Suppressor macrophage (primary cell): ENCODE data around the gene GNPDA2.
A peak's percentile ranks its signal among the peaks of the same experiment; 100 is the strongest.
"Not testable (repeated sequence)": the region's sequence is repeated elsewhere in the genome, so short reads cannot be mapped to it uniquely, and the experiment has no call there.

Experiments used
- DNase-seq, 4 experiments: peaks; one replicate each; pipeline ENCODE4 v3.0.0-alpha.2; 2020 to 2022
- total RNA-seq, 17 experiments: gene quantifications; one replicate each; lab custom pipeline; 2026; ENCODE audit warnings: mixed read lengths in 6 of 17, inconsistent platforms in 3 of 17; lab: John Stamatoyannopoulos, UW

The GNPDA2 gene
- 5.8 to 16.7 (median 10.6) reads per million in 17 experiments for total RNA-seq

DNA sequence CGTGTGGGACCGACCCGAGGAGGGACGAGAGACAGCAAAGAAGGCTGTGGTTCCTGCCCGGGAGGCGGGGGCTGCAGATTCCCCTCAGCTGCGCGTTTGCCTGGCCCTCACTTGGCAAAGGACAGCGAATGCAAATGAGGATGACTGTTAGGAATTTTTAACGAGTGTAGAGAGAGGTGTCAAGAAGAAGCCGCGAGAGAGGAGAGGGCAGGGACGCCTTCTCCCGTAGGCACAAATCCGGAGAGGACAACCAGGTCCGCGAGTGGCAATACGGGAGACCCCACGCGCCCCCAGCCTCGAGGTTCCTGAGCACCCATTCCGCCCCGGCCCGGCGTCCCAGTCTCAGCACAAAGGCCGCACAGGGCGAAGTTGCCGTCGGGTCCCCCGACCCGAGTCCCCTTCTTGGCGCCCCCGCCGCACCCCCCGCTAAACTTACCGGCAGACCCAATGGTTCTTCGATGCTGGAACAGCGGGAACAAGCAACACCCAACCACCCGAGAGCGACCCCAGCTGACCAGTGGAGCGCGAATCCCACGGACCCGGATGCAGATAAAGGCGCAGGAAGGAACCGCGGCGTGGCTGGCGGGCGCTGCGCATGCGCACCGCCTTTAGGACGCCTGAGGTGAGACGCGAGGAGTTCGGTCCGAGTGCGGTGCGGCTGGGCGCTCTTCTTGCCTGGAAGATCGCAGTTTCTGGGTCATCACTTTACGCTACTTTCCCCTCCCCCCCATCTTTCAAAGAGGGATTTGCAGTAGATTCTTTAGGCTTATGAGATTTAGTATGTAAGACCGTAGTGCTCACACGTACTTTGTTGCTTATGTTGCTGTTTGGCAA is at the start of gene GNPDA2:
GNPDA2 (minus strand) TSS at position 519 of the 834 bp plus-strand sequence. CDS start 4,349 bp downstream, outside the sequence.
- DNase-seq: peak; percentile 94 to 97 (median 95)

- DNase-seq: no peak
Observed at GRCh38 chr4:44772340-44772739, 46.0 kb upstream of the GNPDA2 start.

DNA sequence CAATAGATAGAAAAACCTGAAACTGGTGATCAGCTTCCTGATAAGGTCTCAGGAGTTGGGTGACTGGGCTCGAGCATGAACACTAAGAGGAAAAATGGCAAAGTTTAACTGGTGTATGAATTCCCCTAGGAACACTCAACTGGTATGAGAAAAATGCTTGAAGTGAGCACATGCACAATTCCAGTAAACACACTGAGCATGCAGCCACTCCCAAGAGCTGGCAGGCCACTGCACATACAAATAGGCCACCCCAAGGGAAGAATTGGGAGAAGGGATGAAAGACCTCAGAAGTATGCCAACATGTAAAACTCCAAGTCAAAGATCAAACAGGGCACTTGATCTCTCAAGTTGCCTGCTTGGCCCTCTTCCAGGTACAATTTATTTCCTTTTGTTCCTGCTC is 45.4 kb upstream of the GNPDA2 start:
- DNase-seq: no peak

- no peak for DNase-seq
Observed at GRCh38 chr4:44766453-44766852, 40.1 kb upstream of the GNPDA2 start.

DNA sequence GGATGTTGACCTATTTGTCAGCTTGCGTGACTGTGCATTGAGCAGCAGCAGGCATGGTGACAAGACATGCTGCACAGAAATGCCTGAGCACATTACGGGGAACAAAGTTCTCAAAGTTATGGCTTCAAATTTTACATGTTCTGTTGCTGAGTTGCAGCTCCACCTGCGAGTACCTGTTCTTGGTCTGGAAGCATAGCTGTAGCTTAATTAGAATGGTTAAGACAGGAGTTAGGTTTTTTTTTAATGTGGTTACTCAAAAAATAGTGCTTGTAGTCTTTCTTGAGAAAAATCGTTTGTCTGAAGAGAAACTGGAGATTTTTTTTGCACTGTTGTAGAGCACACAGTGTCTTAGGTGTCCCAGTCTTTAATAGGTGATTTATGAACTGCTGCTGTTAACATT is 38.8 kb upstream of the GNPDA2 start:
- DNase-seq: no peak

- DNase-seq: no peak
Observed at GRCh38 chr4:44761306-44761705, 35.0 kb upstream of the GNPDA2 start.

GRCh38 chr4:44760142-44760898 is 34.0 kb upstream of the GNPDA2 start:
- peak; percentile 12 to 55 (median 48) for DNase-seq

- DNase-seq: no peak
Observed at GRCh38 chr4:44756559-44756958, 30.2 kb upstream of the GNPDA2 start.

DNA sequence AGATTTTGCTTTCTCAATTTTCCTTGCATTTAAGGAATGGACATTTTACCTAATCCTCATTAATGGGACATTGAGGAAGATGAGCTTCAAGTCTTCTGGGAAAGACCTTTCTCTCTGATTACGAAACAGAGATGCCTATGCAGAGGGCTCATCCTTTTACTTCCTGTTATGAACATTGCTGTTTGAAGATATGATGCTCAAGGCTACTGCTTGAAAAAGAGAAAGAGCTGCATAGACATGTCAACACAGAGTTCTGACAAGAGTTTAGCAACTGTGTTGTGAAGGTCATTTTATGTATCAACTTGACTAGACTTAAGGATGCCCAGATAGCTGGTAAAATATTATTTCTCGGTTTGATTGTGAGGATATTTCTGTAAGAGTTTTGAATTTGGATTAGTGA is 13.8 kb upstream of the GNPDA2 start:
- DNase-seq: no peak

DNA sequence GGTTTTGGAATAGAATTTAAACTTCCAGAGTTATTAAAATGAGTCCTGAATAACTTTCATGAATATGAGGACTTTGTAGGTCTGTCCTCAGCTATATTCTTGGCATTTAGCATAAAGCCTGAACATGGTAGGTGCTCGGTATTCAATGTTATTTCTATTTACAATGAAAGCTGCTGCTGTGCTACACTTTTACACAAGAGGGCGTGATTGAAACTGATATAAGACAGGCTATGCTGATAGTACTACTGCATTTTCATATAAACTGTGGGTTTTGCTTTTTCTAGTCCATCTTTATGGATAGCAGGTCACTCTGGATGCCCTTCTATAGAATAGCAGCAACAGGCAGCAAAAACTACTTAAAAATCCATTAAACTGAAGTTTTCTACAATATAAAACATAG is 12.3 kb upstream of the GNPDA2 start:
- no peak for DNase-seq

- peak in 1 of 4 experiments; percentile 9 for DNase-seq
Observed at GRCh38 chr4:44736900-44737299, 10.5 kb upstream of the GNPDA2 start.

DNA sequence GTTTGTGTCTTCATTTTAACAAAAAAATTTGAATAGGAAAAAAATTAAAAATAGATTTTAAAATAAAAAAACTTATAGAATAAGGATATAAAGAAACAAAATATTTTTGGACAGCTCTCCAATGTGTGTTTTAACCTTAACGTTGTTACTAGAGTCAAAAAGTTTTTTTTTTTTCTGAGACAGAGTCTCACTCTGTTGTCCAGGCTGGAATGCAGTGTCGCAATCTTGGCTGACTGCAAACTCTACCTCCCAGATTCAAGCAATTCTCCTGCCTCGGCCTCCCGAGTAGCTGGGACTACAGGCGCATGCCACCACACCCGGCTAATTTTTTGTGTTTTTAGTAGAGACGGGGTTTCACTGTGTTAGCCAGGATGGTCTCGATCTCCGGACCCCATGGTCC is 2.3 kb upstream of the GNPDA2 start:
- not testable (repeated sequence) for DNase-seq

GRCh38 chr4:44727471-44727870 is 1.1 kb upstream of the GNPDA2 start:
- no peak for DNase-seq

DNA sequence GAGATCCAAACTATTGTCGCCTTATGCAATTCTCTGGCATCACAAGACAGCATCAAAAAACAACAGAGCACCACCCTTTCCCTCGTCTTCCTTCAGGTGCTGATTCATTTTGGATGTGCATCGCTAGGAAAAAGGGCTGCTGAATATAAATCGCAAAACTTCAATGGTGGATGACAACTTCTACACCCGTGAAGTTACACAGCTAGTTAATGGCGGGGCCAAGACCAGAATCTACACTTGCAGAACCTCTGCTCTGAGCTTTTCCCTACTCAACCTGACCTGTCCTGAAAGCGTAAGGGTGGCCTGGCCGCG is 674 bp downstream of the GNPDA2 start:
- DNase-seq: no peak

- DNase-seq: no peak
Observed at GRCh38 chr4:44725166-44725565, 1.2 kb downstream of the GNPDA2 start.

GRCh38 chr4:44722001-44722400 is 4.4 kb downstream of the GNPDA2 start:
- DNase-seq: no peak

DNA sequence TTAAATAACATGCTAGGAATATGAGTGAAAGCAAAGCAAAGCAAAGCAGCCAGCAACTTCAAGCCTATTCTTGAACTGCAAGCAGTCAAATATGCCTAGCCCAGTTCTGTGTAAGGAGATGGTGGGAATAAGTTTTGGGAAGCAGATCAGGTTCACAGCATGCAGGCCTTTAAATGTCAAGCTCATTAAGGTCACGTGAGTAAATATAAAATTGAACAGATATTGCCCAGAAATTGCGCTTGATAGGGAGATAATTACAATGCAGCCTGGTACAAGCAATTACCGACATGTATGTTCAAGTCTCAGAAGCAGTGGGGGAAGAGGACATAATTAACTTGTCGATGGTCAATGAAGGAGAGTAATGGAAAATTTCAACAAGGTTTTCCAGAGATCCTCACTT is 6.0 kb downstream of the GNPDA2 start:
- DNase-seq: no peak

GRCh38 chr4:44716597-44716996 is 9.8 kb downstream of the GNPDA2 start:
- DNase-seq: no peak

GRCh38 chr4:44713125-44713524 is 13.2 kb downstream of the GNPDA2 start:
- DNase-seq: no peak

DNA sequence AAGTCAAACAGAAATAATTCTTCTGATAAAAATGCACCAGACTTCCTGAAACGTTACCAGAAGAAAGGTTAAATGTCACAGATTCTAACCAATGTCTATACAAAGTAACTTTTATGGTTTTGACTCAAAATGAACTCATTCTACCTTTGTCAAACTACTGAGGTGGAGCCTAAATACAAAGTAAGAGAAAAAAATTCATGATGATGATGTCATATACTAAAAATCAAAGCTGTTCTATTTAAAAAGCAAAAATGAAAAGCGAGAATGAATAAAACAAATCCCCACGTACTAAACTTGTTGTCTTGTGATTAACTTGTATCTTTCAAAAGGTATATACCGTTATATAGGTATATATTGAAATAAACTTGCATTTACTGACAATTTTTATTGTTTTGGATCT is 21.7 kb downstream of the GNPDA2 start:
- DNase-seq: no peak

GRCh38 chr4:44701037-44701436 is 25.3 kb downstream of the GNPDA2 start:
- DNase-seq: peak in 1 of 4 experiments; percentile 4

DNA sequence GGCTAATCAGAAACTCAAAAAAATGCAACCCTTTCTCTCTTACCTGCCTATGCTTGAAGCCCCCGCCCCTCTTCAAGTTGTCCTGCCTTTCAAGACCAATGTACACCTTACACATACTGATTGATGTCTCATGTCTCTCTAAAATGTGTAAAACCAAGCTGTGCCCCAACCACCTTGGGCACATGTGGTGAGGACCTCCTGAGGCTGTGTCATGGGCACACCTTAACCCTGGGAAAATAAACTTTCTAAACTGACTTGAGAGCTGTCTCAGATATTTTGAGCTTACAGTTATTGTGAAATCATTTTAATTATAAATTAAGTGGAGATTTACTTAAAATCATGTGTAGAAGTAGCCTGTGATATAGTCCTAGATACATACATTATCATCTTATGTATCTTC is 25.9 kb downstream of the GNPDA2 start:
- DNase-seq: no peak

- DNase-seq: no peak
Observed at GRCh38 chr4:44684648-44685047, 41.7 kb downstream of the GNPDA2 start.

- DNase-seq: peak in 2 of 4 experiments; percentile 27 to 37
Observed at GRCh38 chr4:44679060-44679459, 47.3 kb downstream of the GNPDA2 start.
